ENCODE measurements around the gene ZNF335.

The ZNF335 gene

GRCh38 chr20:45949542-45950329 lies 22.3 kb downstream of the ZNF335 start:
- no peak for DNase-seq (ENCODE audit: low spot score)

DNA sequence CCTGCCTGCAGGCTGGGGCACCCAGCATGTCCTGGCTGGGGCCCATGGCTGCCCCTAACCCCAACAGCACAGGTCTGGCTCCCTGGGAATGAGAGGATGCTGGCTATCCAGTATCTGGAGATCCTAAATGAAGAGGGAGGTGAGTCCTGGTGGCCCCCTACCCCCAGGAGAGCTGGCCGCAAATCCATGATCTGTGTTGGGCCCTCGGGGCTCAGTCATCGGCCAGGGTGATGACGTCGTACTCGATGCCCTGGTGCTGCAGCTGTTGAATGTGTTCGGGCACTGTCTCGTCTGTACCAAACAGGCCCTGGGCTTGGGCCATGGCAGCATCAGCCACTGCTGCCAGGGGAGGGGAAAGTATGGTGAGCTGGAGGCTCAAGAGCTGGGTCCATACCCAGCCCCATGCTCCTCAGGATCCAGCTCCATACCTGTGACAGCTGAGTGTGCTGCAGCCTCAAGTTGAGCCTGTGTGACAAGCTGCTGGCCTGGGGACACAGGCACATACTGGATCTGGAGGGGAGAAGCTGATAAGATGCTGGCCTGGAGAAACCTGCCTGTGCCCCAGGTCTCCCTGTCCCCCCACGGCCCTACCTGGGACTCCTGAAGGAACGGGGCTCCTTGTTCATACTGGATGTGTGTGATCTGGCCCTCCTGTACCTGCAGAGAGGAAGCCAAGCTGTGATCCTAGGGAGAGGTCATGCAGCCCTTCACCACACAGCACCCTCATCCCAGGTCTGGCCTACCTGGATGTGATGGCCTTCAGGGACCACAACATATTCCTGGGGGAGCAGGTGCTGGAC lies 23.1 kb downstream of the ZNF335 start:
- DNase-seq (ENCODE audit: low spot score) = no peak

DNA sequence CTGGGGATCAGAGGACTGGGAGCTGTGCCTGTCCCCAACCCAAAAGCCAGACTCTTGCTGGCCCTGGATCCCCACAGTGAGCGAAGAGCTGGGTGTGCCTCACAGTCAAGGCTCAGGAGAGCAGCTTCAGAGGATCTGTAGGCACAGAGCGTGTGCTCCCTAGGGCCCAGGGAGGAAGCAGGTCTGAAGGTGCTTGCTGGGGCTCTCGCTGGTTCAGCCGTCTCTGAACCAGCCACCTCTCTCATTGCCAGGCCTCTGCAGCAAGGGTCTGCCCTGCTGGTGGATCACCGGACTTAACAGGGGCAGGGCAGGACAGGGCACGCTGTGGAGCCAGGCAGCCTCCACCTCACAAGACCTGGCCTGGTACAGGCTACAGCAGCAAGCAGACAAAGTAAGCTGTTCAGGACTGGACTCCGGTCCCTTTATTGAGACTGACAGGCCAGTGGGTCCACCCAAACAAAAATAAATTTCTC lies 23.7 kb downstream of the ZNF335 start:
- DNase-seq (ENCODE audit: low spot score) = no peak

GRCh38 chr20:45947110-45947866 lies 24.7 kb downstream of the ZNF335 start:
- no peak for DNase-seq (ENCODE audit: low spot score)

- peak; percentile 71 for DNase-seq (ENCODE audit: low spot score)
Observed at GRCh38 chr20:45946149-45946970, 25.6 kb downstream of the ZNF335 start.

- no peak for DNase-seq (ENCODE audit: low spot score)
Observed at GRCh38 chr20:45945678-45946148, 26.3 kb downstream of the ZNF335 start.

DNA sequence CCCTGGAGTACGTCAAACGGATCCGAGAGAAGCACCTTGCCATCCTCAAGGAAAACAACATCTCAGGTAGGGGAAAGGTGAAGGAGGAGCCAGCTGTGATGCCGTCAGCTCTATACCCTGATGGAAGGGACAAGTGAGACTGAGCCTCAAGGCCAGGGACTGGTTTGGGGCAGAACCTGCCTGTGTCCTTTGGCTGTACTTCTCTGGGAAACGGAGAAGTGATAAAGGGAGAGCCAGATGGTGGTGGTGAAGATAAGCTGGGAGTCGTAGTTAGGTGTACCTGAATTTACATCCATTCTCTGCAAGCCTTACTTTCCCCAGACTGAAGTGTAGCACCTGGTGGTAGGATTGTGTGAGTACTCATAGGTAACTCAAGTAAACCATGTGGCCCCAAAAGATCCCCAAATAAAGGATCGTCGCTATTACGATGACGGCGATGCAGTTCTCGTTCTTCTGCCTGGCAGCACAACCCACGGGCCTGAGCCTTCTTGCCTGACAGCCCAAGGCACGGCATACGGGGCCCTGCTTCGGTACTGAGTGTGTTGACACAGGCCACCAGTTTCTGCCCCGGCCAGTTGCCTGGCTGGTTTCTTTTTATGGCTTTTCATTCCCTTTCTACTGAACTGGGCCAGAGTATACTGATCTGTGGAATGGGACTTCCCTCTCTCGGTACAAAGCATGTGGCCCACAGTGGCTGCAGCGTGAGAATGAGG lies 26.9 kb downstream of the ZNF335 start:
- DNase-seq (ENCODE audit: low spot score) = no peak

DNA sequence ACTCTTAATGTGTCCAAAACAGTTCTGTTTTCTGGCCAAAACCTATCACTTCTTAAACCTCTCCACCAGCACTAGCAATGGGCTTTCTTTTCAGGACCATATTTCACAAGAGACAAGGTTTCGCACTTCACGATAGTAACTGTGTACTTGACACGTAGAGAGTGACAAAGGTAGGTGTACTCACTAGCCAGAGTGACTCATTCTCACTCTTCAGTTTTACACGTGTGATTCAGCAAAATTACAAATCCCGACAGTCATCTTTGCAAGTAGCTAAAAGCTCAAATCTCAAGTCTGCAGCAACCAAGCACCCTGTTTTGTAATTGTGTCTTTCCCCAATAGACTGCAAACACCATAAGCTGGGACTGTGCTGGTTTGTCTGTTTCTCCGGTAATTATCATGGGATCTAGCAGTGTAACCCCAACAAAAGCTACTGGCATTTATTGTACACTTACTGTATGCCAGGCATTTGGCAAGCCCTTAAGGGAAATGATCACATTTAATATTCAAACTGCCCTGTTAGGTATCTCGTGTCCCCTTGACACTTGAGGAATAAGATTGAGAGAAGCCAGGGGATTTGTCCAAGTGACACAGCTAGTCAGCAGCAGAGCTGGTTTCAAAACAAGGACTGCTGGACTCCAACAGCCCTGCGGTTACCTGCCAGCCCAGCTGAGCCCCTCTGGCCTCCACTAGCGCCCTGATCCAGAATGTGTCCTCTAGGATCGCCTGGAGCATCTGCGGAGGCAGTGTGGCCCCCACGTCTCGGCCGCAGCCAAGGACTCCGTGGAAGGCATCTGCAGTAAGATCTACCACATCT lies 27.6 kb downstream of the ZNF335 start:
- DNase-seq (ENCODE audit: low spot score) = no peak

DNA sequence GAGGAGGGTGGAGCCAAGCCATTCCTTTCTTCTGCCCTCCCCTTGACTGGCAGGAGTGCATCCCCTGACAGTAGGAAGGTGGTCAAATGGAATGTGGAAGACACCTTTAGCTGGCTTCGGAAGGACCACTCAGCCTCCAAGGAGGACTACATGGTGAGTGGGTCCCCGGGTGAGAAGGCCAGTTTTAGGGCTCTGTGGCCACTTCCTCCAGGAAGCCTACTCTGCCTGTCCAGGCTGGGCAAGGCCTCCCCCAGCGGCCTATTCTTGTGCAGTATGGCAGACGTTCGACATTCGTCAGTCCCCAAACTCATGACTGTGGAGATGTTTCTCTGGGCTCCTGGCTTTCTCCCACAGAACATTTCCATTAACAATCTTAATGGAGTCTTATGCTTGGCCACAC lies 28.4 kb downstream of the ZNF335 start:
- no peak for DNase-seq (ENCODE audit: low spot score)

- no peak for DNase-seq (ENCODE audit: low spot score)
Observed at GRCh38 chr20:45940469-45940868, 31.5 kb downstream of the ZNF335 start.

DNA sequence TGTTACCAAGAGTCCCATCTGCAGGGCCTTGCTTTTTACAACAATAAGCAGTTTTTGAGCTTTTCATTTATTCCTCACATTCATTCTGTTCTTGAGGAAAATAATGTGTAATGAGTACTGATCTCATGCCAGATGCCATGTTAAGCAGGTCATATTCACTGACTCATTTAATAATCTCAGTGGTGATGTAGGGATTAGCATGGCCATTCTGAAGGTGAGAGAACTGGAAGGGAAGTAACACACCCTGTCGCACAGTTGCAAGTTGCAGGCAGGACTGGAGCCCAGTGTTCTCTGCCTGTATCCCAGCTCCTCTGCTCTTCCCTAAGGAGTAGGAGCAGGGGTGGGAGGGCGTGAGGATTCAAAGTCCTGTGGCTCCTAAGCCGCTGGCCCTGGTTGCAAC lies 31.9 kb downstream of the ZNF335 start:
- DNase-seq (ENCODE audit: low spot score) = no peak

GRCh38 chr20:45938727-45939438 lies 33.1 kb downstream of the ZNF335 start:
- DNase-seq (ENCODE audit: low spot score) = no peak

DNA sequence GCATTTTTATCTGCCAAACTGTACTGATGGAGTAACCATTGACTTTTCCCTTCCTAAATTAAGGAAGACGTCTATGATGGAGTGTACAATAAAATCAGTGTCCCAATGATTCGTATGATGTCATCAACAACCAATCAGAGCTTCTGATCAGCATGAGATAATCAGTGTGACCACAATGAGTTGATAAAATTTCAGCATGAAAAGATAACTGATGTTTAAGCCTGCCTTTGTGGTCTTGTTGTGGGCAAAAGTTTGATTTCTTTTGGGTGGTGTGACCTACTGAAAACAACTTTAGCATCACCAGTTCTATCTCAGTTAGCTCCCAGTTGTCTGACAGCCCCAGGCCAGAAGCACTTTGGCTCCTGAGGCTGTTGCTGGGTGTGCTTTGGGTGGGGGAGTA lies 34.2 kb downstream of the ZNF335 start:
- DNase-seq (ENCODE audit: low spot score) = no peak

GRCh38 chr20:45935416-45936046 lies 36.5 kb downstream of the ZNF335 start:
- no peak for DNase-seq (ENCODE audit: low spot score)

DNA sequence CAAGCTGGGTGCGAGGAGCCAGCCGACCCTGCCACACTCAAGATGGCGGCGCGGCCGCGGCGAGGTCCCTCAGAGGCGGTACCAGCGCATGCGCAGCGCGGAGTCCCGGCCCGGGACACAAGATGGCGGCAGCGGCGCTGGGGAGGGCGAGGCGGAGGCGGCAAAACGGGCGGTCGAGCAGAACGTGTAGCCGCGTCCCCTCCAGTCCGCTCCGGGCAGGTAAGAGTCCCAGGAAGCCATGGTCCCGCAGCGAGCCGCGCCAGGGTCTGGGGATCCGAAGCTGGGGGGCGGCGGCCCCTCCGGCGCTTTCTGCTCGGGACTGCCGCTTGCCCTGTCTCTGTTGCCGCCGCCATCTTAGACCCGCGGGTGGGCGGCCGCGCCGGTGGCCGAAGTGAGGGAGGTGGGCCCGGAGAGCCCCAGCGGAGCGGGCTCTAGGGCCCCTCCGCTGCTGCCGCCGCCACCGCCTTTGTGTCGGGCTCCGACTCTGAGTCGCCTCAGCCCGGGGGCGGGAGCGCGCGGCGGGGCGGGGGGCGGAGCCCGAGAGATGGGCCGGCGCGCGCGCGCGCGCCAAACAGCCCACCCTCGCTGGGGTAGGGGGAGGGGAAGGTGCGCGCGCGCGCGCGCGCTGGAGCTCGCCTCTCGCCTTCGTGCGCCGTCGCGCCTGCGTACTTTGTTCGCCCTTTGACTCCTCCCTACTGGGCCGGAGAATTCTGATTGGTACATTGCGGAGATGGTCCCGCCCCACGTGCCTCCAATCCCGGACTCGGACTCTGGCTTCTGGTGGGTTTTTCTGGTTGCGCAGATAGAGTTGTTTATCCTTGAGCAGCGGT lies 37.2 kb downstream of the ZNF335 start, which contains the start of gene PCIF1:
TSS of gene PCIF1 (plus strand) at position 98 of the 830 bp plus-strand sequence. CDS start 4,317 bp downstream, outside the sequence.
- DNase-seq (ENCODE audit: low spot score) = peak; percentile 99

- peak; percentile 45 for DNase-seq (ENCODE audit: low spot score)
Observed at GRCh38 chr20:45934046-45934585, 37.9 kb downstream of the ZNF335 start.

DNA sequence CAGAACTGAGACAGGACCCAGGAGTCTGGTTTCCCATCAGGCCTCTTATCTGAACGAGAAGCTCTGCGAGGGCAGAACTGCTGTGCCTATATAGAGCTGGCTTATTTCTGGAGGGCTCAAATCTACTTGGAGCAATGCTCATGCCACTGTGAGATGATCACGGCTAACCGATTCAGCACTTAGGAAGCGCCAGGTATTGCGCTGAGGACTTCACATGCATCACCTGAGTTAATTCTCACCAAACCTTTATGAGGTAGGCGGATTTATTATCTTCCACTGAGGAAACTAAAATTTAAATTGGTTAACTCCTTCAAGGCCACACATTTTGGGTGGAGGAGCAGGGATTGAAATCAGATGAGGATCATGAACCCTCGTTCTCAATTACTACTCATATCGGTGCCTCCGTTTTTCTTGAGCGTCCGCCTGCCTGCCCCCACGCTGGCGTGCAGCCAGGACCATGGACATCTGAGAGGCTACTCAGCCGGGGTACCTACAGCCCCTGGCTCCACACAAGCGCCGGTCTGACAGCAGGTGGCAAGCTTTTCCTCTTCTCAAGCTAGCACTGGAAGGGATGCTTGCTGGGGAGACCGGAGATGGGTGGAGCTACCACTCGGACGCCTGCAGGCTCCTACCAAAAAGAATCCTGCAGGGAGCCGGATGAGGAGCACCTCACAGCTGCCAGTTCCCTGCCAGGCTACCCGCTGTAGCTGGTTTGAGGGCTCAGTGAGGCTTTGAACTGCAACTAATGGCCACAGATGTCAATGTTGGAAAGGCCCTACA lies 38.5 kb downstream of the ZNF335 start:
- DNase-seq (ENCODE audit: low spot score) = peak; percentile 71
